Chondrocyte (in vitro differentiated cells): ENCODE measurements around the gene SEMA3B. TPM values are rescaled to one million over a fixed set of nuclear protein-coding genes. Genes with fewer than 3 reads are reported as not detected.

Experiments
- DNase-seq: peaks from one replicate; pipeline ENCODE4 v3.0.0; 2021; ENCODE audit warnings: mixed read lengths, low spot score
- H3K27ac Mint-ChIP-seq: one replicate; pipeline ENCODE4 v1.8.0; 2021; ENCODE audit warnings: mild to moderate bottlenecking, moderate library complexity, mixed read lengths; ENCODE audit not compliant: unreplicated experiment
- H3K27me3 Mint-ChIP-seq: 2 replicates; pipeline ENCODE4 v1.8.0; 2021; ENCODE audit warnings: low read depth, mixed read lengths
- H3K36me3 Mint-ChIP-seq: 2 replicates; pipeline ENCODE4 v1.8.0; 2021; ENCODE audit warnings: low read depth, mixed read lengths
- H3K4me1 Mint-ChIP-seq: 2 replicates; pipeline ENCODE4 v1.8.0; 2021; ENCODE audit warnings: low read depth, mild to moderate bottlenecking, mixed read lengths
- H3K4me3 Mint-ChIP-seq: one replicate; pipeline ENCODE4 v1.8.0; 2021; ENCODE audit warnings: mild to moderate bottlenecking, moderate library complexity, mixed read lengths; ENCODE audit not compliant: unreplicated experiment
- H3K9me3 Mint-ChIP-seq: 2 replicates; pipeline ENCODE4 v1.8.0; 2021; ENCODE audit warnings: low read depth, mixed read lengths
- total RNA-seq: library from RNA; stranded (reverse); gene quantifications from 3 replicates; pipeline ENCODE4 v1.2.1, GENCODE V29; 2021
- TF ChIP-seq, protein P1 (sequence below): fragments of 200-600 bp; sonication (generic); IDR thresholded peaks from 2 replicates; pipeline ENCODE4 v1.5.0; 2021; ENCODE audit warnings: antibody characterized with exemption, mild to moderate bottlenecking, moderate library complexity

The SEMA3B gene
- total RNA-seq, 1 donor from 2014 or later = 16.4 TPM

DNA sequence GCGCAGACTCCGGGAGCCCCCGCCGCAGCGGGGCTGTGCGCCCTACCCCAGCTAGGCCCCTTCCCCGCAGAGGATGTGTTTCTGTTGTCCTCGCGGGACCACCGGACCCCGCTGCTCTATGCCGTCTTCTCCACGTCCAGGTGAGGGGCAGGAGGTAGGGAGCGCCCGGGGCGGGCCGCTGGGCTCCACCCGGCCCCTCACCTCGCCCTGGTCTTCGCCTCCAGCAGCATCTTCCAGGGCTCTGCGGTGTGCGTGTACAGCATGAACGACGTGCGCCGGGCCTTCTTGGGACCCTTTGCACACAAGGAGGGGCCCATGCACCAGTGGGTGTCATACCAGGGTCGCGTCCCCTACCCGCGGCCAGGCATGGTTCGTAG is 4.7 kb downstream of the SEMA3B start:
- H3K9me3 Mint-ChIP-seq = no peaks in the 10 kb centered on the region
- DNase-seq = no peak
- TF ChIP-seq, protein P1, sequence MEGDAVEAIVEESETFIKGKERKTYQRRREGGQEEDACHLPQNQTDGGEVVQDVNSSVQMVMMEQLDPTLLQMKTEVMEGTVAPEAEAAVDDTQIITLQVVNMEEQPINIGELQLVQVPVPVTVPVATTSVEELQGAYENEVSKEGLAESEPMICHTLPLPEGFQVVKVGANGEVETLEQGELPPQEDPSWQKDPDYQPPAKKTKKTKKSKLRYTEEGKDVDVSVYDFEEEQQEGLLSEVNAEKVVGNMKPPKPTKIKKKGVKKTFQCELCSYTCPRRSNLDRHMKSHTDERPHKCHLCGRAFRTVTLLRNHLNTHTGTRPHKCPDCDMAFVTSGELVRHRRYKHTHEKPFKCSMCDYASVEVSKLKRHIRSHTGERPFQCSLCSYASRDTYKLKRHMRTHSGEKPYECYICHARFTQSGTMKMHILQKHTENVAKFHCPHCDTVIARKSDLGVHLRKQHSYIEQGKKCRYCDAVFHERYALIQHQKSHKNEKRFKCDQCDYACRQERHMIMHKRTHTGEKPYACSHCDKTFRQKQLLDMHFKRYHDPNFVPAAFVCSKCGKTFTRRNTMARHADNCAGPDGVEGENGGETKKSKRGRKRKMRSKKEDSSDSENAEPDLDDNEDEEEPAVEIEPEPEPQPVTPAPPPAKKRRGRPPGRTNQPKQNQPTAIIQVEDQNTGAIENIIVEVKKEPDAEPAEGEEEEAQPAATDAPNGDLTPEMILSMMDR = no peak
- peaks cover 26% of the 10 kb centered on the region for H3K4me1 Mint-ChIP-seq
- H3K27ac Mint-ChIP-seq = no peak overlapping the region
- H3K27me3 Mint-ChIP-seq = peaks cover 11% of the 10 kb centered on the region
- no peak overlapping the region for H3K4me3 Mint-ChIP-seq
- H3K36me3 Mint-ChIP-seq = no peaks in the 10 kb centered on the region

DNA sequence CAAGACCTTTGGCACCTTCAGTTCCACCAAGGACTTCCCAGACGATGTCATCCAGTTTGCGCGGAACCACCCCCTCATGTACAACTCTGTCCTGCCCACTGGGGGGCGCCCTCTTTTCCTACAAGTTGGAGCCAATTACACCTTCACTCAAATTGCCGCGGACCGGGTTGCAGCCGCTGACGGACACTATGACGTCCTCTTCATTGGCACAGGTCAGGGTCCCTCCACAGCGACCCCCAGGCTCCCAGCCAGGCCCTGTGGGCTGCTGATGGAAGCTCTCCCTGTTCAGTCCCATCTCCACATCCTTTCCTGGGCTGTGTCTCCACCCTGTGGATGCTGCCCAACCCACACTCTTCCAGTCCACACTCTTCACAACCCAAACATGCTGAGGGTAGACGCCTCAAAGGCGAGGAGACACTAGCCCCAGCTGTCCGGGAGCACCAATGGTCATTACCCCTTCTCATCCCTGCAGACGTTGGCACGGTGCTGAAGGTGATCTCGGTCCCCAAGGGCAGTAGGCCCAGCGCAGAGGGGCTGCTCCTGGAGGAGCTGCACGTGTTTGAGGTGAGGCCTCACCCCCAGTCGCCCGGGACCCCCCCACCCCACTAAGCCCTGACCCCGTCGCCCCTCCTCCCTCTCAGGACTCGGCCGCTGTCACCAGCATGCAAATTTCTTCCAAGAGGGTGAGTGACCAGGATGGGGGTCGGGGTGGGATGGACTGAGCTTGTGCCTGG is 5.6 kb downstream of the SEMA3B start:
- Mint-ChIP-seq H3K4me1 (peaks cover 17% of the 10 kb centered on the region), H3K9me3 (no peaks in the 10 kb centered on the region), H3K4me3 (no peak overlapping the region), H3K27me3 (peaks cover 11% of the 10 kb centered on the region), H3K27ac (no peak overlapping the region), H3K36me3 (no peaks in the 10 kb centered on the region)
- DNase-seq = no peak
- TF ChIP-seq, protein P1 = peak; percentile 85

DNA sequence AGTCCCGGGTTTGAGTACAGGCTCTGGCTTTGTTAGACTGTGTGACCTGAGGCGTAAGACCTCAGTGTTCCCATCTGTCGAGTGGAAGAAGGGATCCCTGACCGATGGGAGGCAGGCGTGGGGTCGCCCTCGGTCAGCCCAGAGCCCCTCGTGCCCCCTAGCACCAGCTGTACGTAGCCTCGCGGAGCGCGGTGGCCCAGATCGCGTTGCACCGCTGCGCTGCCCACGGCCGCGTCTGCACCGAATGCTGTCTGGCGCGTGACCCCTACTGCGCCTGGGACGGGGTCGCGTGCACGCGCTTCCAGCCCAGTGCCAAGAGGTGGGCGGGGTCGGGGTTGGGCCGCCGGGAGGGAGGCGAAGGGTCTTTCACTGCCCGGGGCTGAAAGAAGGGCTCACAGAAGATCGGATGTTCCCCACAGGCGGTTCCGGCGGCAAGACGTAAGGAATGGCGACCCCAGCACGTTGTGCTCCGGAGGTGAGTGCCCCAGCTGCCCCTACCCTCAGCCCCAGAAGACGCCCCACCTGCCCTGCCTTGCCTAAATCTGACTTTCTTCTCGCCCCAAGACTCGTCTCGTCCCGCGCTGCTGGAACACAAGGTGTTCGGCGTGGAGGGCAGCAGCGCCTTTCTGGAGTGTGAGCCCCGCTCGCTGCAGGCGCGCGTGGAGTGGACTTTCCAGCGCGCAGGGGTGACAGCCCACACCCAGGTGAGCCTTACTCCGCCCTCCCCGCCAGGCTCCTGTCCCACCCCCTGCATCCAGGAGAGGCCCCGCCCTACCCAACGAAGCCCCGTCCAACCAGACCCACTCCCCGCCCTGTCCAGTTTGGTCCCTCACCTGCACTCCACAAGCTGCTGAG is 6.4 kb downstream of the SEMA3B start:
- H3K4me1 Mint-ChIP-seq = peaks cover 10% of the 10 kb centered on the region
- peaks cover 11% of the 10 kb centered on the region for H3K27me3 Mint-ChIP-seq
- no peaks in the 10 kb centered on the region for H3K9me3 Mint-ChIP-seq
- no peaks in the 10 kb centered on the region for H3K36me3 Mint-ChIP-seq
- no peak for DNase-seq
- TF ChIP-seq, protein P1 = no peak
- H3K4me3 Mint-ChIP-seq = no peak overlapping the region
- H3K27ac Mint-ChIP-seq = no peak overlapping the region

DNA sequence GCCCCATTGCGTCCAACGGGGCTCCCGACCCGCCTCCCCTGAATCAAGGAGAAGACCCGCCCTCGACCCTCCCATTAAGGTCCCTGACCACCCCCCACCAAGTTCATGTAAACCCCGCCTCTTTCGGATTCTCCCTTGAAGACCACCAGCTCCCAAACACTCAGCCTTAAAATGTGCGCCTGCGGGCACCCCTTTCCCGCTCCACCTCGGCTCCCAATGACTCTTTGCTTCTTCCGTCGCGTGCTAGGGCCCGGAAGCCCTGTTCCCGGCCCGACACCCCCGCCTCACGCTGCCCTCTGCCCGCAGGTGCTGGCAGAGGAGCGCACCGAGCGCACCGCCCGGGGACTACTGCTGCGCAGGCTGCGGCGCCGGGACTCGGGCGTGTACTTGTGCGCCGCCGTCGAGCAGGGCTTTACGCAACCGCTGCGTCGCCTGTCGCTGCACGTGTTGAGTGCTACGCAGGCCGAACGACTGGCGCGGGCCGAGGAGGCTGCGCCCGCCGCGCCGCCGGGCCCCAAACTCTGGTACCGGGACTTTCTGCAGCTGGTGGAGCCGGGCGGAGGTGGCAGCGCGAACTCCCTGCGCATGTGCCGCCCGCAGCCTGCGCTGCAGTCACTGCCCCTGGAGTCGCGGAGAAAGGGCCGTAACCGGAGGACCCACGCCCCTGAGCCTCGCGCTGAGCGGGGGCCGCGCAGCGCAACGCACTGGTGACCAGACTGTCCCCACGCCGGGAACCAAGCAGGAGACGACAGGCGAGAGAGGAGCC is 7.2 kb downstream of the SEMA3B start:
- H3K27ac Mint-ChIP-seq = no peak overlapping the region
- TF ChIP-seq, protein P1 = no peak
- no peak for DNase-seq
- no peak overlapping the region for H3K4me3 Mint-ChIP-seq
- H3K9me3 Mint-ChIP-seq = no peaks in the 10 kb centered on the region
- H3K4me1 Mint-ChIP-seq = peaks cover 10% of the 10 kb centered on the region
- no peaks in the 10 kb centered on the region for H3K36me3 Mint-ChIP-seq
- H3K27me3 Mint-ChIP-seq = peaks cover 11% of the 10 kb centered on the region

DNA sequence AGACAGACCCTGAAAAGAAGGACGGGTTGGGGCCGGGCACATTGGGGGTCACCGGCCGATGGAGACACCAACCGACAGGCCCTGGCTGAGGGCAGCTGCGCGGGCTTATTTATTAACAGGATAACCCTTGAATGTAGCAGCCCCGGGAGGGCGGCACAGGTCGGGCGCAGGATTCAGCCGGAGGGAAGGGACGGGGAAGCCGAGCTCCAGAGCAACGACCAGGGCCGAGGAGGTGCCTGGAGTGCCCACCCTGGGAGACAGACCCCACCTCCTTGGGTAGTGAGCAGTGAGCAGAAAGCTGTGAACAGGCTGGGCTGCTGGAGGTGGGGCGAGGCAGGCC is 7.8 kb downstream of the SEMA3B start:
- Mint-ChIP-seq H3K4me3 (no peak overlapping the region), H3K4me1 (peaks cover 10% of the 10 kb centered on the region), H3K27me3 (peaks cover 11% of the 10 kb centered on the region), H3K9me3 (no peaks in the 10 kb centered on the region), H3K27ac (no peak overlapping the region), H3K36me3 (no peaks in the 10 kb centered on the region)
- no peak for DNase-seq
- TF ChIP-seq, protein P1 = no peak
